Epithelial cell of esophagus (primary cell): Measurements from ENCODE around the gene EPHA3.
"Not testable (repeated sequence)": the region's sequence is repeated elsewhere in the genome, so short reads cannot be mapped to it uniquely, and the experiment has no call there.

Experiments
- DNase-seq: peaks from one replicate; pipeline ENCODE4 v3.0.0; 2010; ENCODE audit warnings: low read depth
- H3K4me3 ChIP-seq: 2 replicates; pipeline ENCODE4 v1.5.1; 2011; ENCODE audit warnings: mild to moderate bottlenecking, low read length, control low read depth
- CTCF ChIP-seq: IDR thresholded peaks from 2 replicates; pipeline ENCODE4 v1.5.1; 2011; ENCODE audit warnings: low read depth, mild to moderate bottlenecking, low read length, control low read depth, inconsistent platforms; ENCODE audit not compliant: insufficient read depth; ENCODE audit errors: missing control alignments

Gene EPHA3

GRCh38 chr3:89332386-89332785 is 225.0 kb downstream of the EPHA3 start:
- TF ChIP-seq CTCF, result no peak
- no peak for DNase-seq
- no peak overlapping the region for H3K4me3 ChIP-seq

- no peak for TF ChIP-seq CTCF
- no peak for DNase-seq
- no peak overlapping the region for H3K4me3 ChIP-seq
Measured at GRCh38 chr3:89332793-89333192, 225.4 kb downstream of the EPHA3 start.

- no peak for TF ChIP-seq CTCF
- DNase-seq, result no peak
- H3K4me3 ChIP-seq, result no peak overlapping the region
Measured at GRCh38 chr3:89335693-89336092, 228.3 kb downstream of the EPHA3 start.

- no peak overlapping the region for H3K4me3 ChIP-seq
- DNase-seq, result no peak
- TF ChIP-seq CTCF, result no peak
Measured at GRCh38 chr3:89340408-89340807, 233.0 kb downstream of the EPHA3 start.

- DNase-seq, result no peak
- no peak overlapping the region for H3K4me3 ChIP-seq
Measured at GRCh38 chr3:89344076-89344475, 236.7 kb downstream of the EPHA3 start.

GRCh38 chr3:89350935-89351334 is 243.5 kb downstream of the EPHA3 start:
- not testable (repeated sequence) for DNase-seq, H3K4me3 ChIP-seq

More at GRCh38 chr3:89344076-89344475, 236.7 kb downstream of the EPHA3 start:
- no peak for TF ChIP-seq CTCF

- peak; percentile 95 for DNase-seq
- H3K4me3 ChIP-seq, result no peak overlapping the region
- TF ChIP-seq CTCF, result no peak
Measured at GRCh38 chr3:89353465-89353864, 246.0 kb downstream of the EPHA3 start.

GRCh38 chr3:89358281-89358680 is 250.9 kb downstream of the EPHA3 start:
- no peak for TF ChIP-seq CTCF
- peak; percentile 66 for DNase-seq
- no peak overlapping the region for H3K4me3 ChIP-seq
